Stimulated activated CD4-positive, alpha-beta T cell treated with anti-CD3 and anti-CD28 coated beads, Interleukin-12 subunit alpha, Interleukin-12 subunit beta, amount 100 ng/mL, for 24 hours (primary cell): ENCODE results near the gene TMEM165.

Experiments used
- DNase-seq, 2 experiments: peaks; one replicate each; pipeline ENCODE4 v3.0.0-alpha.2; 2020; ENCODE audit warnings: low read depth in 2 of 2

The TMEM165 gene

GRCh38 chr4:55367084-55367722 lies 28.6 kb upstream of the TMEM165 start:
- DNase-seq: no peak

- no peak for DNase-seq
Measured at GRCh38 chr4:55369968-55370367, 25.8 kb upstream of the TMEM165 start.

GRCh38 chr4:55372259-55372658 lies 23.5 kb upstream of the TMEM165 start:
- no peak for DNase-seq

GRCh38 chr4:55373461-55373860 lies 22.3 kb upstream of the TMEM165 start:
- no peak for DNase-seq

- no peak for DNase-seq
Measured at GRCh38 chr4:55376698-55377097, 19.1 kb upstream of the TMEM165 start.

GRCh38 chr4:55378617-55379467 lies 16.9 kb upstream of the TMEM165 start:
- no peak for DNase-seq

GRCh38 chr4:55380576-55380975 lies 15.2 kb upstream of the TMEM165 start:
- no peak for DNase-seq

- no peak for DNase-seq
Measured at GRCh38 chr4:55381502-55381901, 14.3 kb upstream of the TMEM165 start.

- no peak for DNase-seq
Measured at GRCh38 chr4:55382488-55383003, 13.2 kb upstream of the TMEM165 start.

GRCh38 chr4:55385201-55385649 lies 10.5 kb upstream of the TMEM165 start:
- DNase-seq: no peak

GRCh38 chr4:55386073-55386472 lies 9.7 kb upstream of the TMEM165 start:
- DNase-seq: no peak

- DNase-seq: no peak
Measured at GRCh38 chr4:55386840-55387239, 8.9 kb upstream of the TMEM165 start.

GRCh38 chr4:55393461-55394320 lies 2.1 kb upstream of the TMEM165 start:
- DNase-seq: no peak

GRCh38 chr4:55395218-55395528 lies 584 bp upstream of the TMEM165 start:
- no peak for DNase-seq

GRCh38 chr4:55396308-55397125 lies 760 bp downstream of the TMEM165 start:
- DNase-seq: peak in 1 of 2 experiments; percentile 19

- DNase-seq: no peak
Measured at GRCh38 chr4:55397126-55397436, 1.3 kb downstream of the TMEM165 start.

GRCh38 chr4:55397520-55398321 lies 2.0 kb downstream of the TMEM165 start:
- DNase-seq: no peak

GRCh38 chr4:55398461-55398860 lies 2.7 kb downstream of the TMEM165 start:
- no peak for DNase-seq

- no peak for DNase-seq
Measured at GRCh38 chr4:55398966-55399365, 3.2 kb downstream of the TMEM165 start.

GRCh38 chr4:55399581-55399980 lies 3.8 kb downstream of the TMEM165 start:
- no peak for DNase-seq

GRCh38 chr4:55405073-55405472 lies 9.3 kb downstream of the TMEM165 start:
- DNase-seq: no peak
